Activated T-helper 2 cell treated with anti-CD3 and anti-CD28 coated beads, Interferon-gamma antibody, Interleukin-2, Interleukin-4, amounts not matched to agents 10 μg/mL and 5 μg/mL and 100 μg/mL, durations not matched to agents 14 hours and 24 hours and 36 hours (primary cell): ENCODE measurements around the gene CST11. TPM values are rescaled to one million over a fixed set of nuclear protein-coding genes. Genes with fewer than 3 reads are reported as not detected.

Source experiments
- DNase-seq: peaks from one replicate; pipeline ENCODE4 v3.0.0; 2021; ENCODE audit warnings: low spot score
- H3K27ac Mint-ChIP-seq: one replicate; pipeline ENCODE4 v1.8.0; 2021; ENCODE audit warnings: mixed read lengths
- H3K27me3 Mint-ChIP-seq: one replicate; pipeline ENCODE4 v1.8.0; 2021; ENCODE audit warnings: low read depth, mixed read lengths
- H3K36me3 Mint-ChIP-seq: one replicate; pipeline ENCODE4 v1.8.0; 2021; ENCODE audit warnings: low read depth, mixed read lengths
- H3K4me1 Mint-ChIP-seq: one replicate; pipeline ENCODE4 v1.8.0; 2021; ENCODE audit warnings: low read depth, mixed read lengths
- H3K4me3 Mint-ChIP-seq: one replicate; pipeline ENCODE4 v1.8.0; 2021; ENCODE audit warnings: low read depth, mild to moderate bottlenecking, moderate library complexity, mixed read lengths
- H3K9me3 Mint-ChIP-seq: one replicate; pipeline ENCODE4 v1.8.0; 2021; ENCODE audit warnings: mixed read lengths
- intact Hi-C: fragments of 100-400 bp; cut with micrococcal nuclease; formaldehyde crosslinking; loops from one replicate; pipeline ENCODE4 v1.15.1; 2023
- total RNA-seq: library from RNA; stranded (reverse); gene quantifications from 2 replicates; pipeline ENCODE4 v1.2.3, GENCODE V29; 2022

CST11 gene, protein sequence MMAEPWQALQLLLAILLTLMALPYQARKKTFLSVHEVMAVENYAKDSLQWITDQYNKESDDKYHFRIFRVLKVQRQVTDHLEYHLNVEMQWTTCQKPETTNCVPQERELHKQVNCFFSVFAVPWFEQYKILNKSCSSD
- total RNA-seq: not detected in 2 replicates

DNA sequence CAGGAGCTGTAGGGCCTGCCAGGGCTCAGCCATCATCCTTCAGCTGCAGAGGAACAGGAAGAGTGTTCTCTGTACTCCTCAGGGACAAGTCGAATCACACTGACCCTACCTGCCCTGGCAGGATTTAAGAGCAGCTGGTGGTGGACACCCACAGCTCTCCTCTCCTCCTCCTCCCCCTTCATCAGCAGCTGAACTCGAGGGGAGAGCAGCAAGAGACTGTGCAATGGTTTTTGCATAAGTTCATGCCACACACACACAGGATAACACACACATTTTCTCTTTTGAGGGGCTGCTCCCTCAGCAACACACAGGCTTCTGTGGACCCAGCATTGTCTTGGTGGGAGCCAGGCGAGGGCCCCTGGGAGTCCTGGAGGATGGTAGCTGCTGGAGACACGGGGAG, at the start of gene CST11:
TSS of gene CST11 (minus strand) at position 101 of the 400 bp plus-strand sequence. CDS start at position 36, 65 bp downstream.
- intact Hi-C loops: no loop called here

DNA sequence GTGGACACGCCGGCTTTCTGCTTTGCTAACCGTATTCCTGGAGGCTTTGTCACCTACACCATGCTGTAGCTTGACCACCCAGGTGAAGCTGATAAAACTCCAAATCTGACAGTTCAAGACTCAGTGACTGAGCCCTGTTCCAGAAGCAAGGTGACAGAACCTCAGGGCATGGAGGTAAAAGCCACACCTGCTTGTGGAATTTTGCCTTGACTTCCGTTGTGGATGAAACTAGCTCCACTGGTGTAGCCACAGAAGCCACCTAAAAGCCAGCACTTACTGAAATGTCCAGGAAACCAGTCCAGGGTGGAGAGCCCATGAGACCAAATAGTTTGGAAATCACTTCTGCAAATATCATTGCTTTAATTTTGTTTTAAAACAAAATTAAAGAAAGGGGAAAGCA, 49.2 kb upstream of the CST11 start:
- H3K27me3 Mint-ChIP-seq: peaks cover 4% of the 10 kb centered on the region
- DNase-seq: no peak
- intact Hi-C loops: no loop called here
- H3K4me3 Mint-ChIP-seq: no peak overlapping the region
- H3K36me3 Mint-ChIP-seq: no peaks in the 10 kb centered on the region
- H3K9me3 Mint-ChIP-seq: peaks cover 4% of the 10 kb centered on the region
- peaks cover 2% of the 10 kb centered on the region for H3K4me1 Mint-ChIP-seq
- no peak overlapping the region for H3K27ac Mint-ChIP-seq

More for the DNA sequence above, at the start of gene CST11:
- H3K4me1 Mint-ChIP-seq: peaks cover 10% of the 10 kb centered on the region
- DNase-seq: no peak
- H3K4me3 Mint-ChIP-seq: no peak within 1 kb of the TSS
- H3K36me3 Mint-ChIP-seq: no peaks in the 10 kb centered on the region
- no peaks in the 10 kb centered on the region for H3K27me3 Mint-ChIP-seq
- no peaks in the 10 kb centered on the region for H3K9me3 Mint-ChIP-seq
- no peak within 1 kb of the TSS for H3K27ac Mint-ChIP-seq

DNA sequence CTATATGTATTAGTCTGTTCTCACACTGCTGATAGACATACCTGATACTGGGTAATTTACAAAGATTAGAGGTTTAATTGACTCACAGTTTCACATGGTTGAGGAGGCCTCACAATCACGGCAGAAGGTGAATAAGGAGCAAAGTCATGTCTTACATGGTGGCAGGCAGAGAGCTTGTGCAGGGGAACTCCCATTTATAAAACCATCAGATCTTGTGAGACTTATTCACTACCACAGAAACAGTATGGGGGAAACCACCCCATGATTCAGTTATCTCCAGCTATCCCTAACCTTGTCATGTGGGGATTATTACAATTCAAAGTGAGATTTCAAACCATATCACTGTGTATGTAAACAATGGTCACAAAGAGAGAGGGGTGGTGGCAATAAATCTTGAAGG, 44.9 kb upstream of the CST11 start:
- Mint-ChIP-seq H3K9me3 (peaks cover 7% of the 10 kb centered on the region), H3K27ac (no peak overlapping the region), H3K4me3 (no peak overlapping the region), H3K36me3 (no peaks in the 10 kb centered on the region), H3K27me3 (peaks cover 4% of the 10 kb centered on the region), H3K4me1 (peaks cover 2% of the 10 kb centered on the region)
- no peak for DNase-seq
- intact Hi-C loops: no loop called here

DNA sequence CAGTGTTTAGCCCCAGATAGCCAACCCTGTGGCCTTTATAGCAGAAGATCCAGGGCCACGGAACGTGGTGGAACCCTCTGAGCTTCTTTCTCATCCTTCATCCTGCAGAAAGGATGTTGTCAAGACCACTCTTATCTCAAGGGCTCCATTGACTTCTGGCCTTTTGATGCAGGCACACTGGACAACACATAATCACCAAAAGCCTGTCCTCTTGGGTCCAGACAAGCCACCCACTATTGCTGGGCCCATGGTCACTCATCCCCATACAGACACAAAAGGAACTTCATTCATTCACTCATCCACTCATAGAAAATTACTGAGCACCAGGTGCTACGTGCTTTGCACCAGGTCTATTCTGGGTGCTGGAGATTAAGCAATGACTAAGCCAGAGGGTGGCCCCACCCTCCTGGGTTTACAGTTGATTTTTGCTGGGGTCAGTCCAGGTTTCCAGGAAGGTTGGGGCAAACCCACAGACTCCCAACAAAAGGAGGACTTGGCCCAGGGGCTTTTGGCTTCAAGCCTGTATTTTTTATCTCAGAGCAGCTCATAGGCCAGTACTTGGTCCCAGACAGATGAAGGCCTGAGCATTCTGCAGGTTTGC, 40.6 kb upstream of the CST11 start:
- peaks cover 1% of the 10 kb centered on the region for H3K27me3 Mint-ChIP-seq
- no peak overlapping the region for H3K27ac Mint-ChIP-seq
- H3K4me3 Mint-ChIP-seq: no peak overlapping the region
- H3K4me1 Mint-ChIP-seq: peaks cover 2% of the 10 kb centered on the region
- H3K9me3 Mint-ChIP-seq: peaks cover 7% of the 10 kb centered on the region
- DNase-seq: no peak
- intact Hi-C loops: no loop called here
- H3K36me3 Mint-ChIP-seq: no peaks in the 10 kb centered on the region

DNA sequence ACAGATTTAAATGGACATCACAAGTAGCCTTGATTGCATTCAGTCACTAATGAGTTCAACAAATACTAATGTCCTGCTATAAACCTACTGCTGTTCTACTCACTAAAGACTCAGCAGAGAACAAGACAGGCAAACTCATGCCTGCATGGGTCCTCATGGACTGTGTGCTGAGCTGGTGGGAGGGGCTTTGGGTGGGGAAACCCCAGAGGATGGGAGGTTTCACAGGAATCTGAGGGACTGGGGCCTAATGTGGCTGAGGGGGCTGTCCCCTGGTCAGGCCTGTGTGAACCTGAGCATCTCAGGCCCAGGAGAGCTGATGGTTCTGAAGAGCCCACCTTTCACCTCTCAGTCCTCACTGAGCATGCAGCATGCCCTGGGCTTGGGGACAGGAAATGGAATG, 39.6 kb upstream of the CST11 start:
- intact Hi-C loops: no loop called here
- no peak overlapping the region for H3K4me3 Mint-ChIP-seq
- H3K27ac Mint-ChIP-seq: no peak overlapping the region
- peaks cover 3% of the 10 kb centered on the region for H3K9me3 Mint-ChIP-seq
- H3K36me3 Mint-ChIP-seq: no peaks in the 10 kb centered on the region
- no peaks in the 10 kb centered on the region for H3K27me3 Mint-ChIP-seq
- DNase-seq: no peak
- H3K4me1 Mint-ChIP-seq: no peaks in the 10 kb centered on the region

DNA sequence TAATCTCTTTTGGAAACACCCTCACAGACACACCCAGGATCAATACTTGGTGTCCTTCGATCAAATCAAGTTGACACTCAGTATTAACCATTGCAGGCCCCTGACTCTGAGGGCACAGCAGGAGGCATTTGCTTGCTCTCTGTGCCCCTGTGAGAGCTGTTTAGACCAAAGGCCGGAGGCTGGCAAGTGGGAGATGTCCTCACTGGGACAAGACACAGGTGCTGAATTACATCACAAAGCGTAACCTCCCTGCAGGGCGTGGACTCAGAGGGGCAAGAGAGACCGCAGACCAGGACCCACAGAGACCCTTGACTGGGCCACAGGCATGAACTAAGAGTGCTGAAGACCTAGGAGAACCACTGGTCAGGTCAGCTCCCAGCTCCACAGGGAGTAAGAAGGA, 38.1 kb upstream of the CST11 start, which contains the start of gene CST8:
TSS of gene CST8 (plus strand) at position 301 of the 400 bp plus-strand sequence. CDS start 551 bp downstream, outside the sequence.
- intact Hi-C loops: no loop called here

DNA sequence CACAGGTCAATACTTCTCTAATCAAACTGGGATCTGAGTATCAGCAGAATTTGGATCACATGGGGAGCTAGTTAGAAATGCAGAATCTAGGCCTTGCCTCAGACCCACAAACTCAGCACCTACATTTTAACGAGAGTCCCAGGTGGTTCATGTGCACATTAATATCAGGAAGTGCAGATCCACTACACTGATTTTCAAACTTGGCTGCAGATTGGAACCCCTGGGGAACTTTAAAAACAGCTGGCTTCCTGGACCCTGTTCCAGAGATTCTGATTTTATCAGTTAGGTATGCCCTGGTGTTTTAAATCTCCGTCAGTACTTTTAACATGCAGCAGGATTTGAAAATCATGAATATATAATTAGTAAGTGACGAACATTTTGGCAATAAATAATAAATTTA, 36.3 kb upstream of the CST11 start:
- no peak overlapping the region for H3K4me3 Mint-ChIP-seq
- no peaks in the 10 kb centered on the region for H3K27me3 Mint-ChIP-seq
- intact Hi-C loops: no loop called here
- no peak for DNase-seq
- H3K36me3 Mint-ChIP-seq: no peaks in the 10 kb centered on the region
- H3K27ac Mint-ChIP-seq: no peak overlapping the region
- H3K4me1 Mint-ChIP-seq: no peaks in the 10 kb centered on the region
- H3K9me3 Mint-ChIP-seq: no peaks in the 10 kb centered on the region

More for the DNA sequence above, 38.1 kb upstream of the CST11 start, which contains the start of gene CST8:
- H3K27me3 Mint-ChIP-seq: no peaks in the 10 kb centered on the region
- H3K4me1 Mint-ChIP-seq: no peaks in the 10 kb centered on the region
- DNase-seq: no peak
- no peaks in the 10 kb centered on the region for H3K36me3 Mint-ChIP-seq
- no peak within 1 kb of the TSS for H3K27ac Mint-ChIP-seq
- H3K4me3 Mint-ChIP-seq: no peak within 1 kb of the TSS
- no peaks in the 10 kb centered on the region for H3K9me3 Mint-ChIP-seq

DNA sequence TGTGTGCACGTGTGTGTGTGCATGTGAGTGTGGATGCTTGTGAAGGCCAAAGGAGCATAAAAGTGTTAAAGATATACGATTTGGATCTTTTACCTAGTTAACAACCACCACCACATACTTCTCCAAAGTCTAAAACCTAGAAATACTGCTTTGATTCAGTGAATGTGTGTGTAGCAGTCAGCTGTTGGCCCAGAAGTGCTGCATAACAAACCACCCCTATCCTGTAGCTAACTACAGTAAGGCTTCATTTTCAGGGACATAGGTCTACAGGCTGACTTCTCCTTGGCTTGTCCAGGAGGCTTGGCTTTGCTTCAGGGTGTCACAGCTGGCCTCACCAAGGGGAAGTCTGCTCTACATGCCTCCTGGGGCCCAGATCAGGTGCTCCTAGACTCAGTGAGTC, 35.8 kb upstream of the CST11 start:
- Mint-ChIP-seq H3K4me3 (no peak overlapping the region), H3K36me3 (no peaks in the 10 kb centered on the region), H3K27ac (no peak overlapping the region), H3K9me3 (no peaks in the 10 kb centered on the region), H3K27me3 (no peaks in the 10 kb centered on the region), H3K4me1 (no peaks in the 10 kb centered on the region)
- intact Hi-C loops: no loop called here
- no peak for DNase-seq

DNA sequence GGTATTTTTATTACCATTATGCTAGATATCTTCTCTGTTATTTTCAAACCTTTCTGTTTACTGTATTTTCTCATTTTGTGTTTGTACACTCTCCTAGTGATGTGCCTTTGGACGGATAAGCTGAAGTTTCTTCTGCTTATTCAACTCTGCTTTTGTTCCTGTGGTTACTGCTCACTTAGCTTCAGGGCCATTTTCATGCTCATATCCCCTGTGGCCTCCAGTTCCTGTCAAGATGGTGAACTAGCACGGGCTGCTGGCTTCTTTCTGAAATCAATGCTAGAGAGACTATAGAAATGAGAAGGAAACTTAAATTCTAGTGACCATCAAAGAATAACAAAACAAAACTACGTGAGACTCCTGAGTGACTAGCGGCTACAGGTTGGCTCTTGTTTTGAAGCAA, 31.4 kb upstream of the CST11 start:
- H3K4me1 Mint-ChIP-seq: no peaks in the 10 kb centered on the region
- H3K36me3 Mint-ChIP-seq: no peaks in the 10 kb centered on the region
- DNase-seq: no peak
- no peak overlapping the region for H3K27ac Mint-ChIP-seq
- peaks cover 2% of the 10 kb centered on the region for H3K27me3 Mint-ChIP-seq
- intact Hi-C loops: no loop called here
- H3K9me3 Mint-ChIP-seq: no peaks in the 10 kb centered on the region
- H3K4me3 Mint-ChIP-seq: no peak overlapping the region

DNA sequence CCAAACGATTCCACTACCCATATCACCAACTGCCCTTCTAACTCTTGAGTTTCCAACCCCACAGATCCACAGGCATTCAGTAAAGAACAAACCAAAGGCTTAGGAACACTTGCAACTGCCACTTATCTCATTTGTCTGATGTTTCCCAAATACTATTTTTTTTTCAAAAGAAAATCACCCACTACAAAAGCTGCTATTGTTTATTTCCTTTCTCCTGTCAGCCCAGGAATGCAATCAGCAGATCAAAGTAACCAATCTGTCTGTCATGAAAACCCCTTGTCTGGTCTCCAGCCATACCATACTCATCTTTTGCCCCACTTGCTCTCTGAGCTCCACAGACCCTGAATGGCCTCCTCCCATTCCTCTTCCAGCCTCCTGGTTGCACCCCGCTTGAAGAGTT, 29.5 kb upstream of the CST11 start:
- Mint-ChIP-seq H3K4me3 (no peak overlapping the region), H3K27ac (no peak overlapping the region), H3K27me3 (peaks cover 2% of the 10 kb centered on the region), H3K36me3 (no peaks in the 10 kb centered on the region), H3K4me1 (no peaks in the 10 kb centered on the region), H3K9me3 (no peaks in the 10 kb centered on the region)
- intact Hi-C loops: no loop called here
- DNase-seq: no peak

DNA sequence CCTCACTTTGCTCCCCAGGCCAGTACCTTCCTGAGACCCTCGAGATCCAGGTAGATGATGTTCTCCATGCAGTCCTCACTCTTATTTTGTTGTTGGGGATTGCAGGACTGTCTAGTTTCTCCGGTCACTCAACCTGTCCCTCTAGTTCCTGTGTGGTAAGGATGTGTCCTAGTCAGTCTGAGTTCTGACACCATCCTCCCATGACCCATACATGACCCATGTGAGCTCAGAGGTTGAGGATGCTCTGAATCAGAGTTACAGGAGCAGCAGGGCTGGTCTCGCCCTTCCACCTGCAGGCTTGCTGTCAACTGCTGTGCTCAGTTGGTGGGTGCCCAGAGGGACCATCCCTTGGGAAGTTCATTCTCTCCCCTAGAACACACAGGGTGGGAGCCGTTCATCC, 26.4 kb upstream of the CST11 start:
- Mint-ChIP-seq H3K4me3 (no peak overlapping the region), H3K9me3 (no peaks in the 10 kb centered on the region), H3K27me3 (peaks cover 2% of the 10 kb centered on the region), H3K36me3 (no peaks in the 10 kb centered on the region), H3K27ac (no peak overlapping the region), H3K4me1 (no peaks in the 10 kb centered on the region)
- intact Hi-C loops: no loop called here
- no peak for DNase-seq

DNA sequence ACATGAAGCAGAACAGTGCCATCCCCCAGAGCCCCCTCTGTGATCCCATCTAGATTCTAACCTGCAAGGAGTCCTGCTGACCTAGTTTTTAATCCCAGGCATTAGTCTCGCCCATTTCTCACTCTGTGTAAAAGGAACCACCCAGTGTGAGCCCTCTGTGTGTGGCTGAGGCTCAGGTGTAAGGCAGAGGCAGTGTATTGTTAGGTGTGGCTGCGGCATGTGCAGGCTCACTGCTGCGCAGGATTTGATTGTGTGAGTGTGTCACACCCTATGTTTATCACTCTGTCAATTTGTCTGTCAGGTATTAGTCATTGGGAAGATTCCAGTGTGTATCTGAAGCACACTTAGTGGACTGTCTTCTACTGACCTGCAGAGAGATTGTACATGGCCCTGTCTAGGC, 24.5 kb upstream of the CST11 start:
- no peaks in the 10 kb centered on the region for H3K36me3 Mint-ChIP-seq
- no peak overlapping the region for H3K27ac Mint-ChIP-seq
- no peaks in the 10 kb centered on the region for H3K4me1 Mint-ChIP-seq
- DNase-seq: no peak
- no peak overlapping the region for H3K4me3 Mint-ChIP-seq
- H3K9me3 Mint-ChIP-seq: no peaks in the 10 kb centered on the region
- intact Hi-C loops: no loop called here
- H3K27me3 Mint-ChIP-seq: peaks cover 2% of the 10 kb centered on the region

DNA sequence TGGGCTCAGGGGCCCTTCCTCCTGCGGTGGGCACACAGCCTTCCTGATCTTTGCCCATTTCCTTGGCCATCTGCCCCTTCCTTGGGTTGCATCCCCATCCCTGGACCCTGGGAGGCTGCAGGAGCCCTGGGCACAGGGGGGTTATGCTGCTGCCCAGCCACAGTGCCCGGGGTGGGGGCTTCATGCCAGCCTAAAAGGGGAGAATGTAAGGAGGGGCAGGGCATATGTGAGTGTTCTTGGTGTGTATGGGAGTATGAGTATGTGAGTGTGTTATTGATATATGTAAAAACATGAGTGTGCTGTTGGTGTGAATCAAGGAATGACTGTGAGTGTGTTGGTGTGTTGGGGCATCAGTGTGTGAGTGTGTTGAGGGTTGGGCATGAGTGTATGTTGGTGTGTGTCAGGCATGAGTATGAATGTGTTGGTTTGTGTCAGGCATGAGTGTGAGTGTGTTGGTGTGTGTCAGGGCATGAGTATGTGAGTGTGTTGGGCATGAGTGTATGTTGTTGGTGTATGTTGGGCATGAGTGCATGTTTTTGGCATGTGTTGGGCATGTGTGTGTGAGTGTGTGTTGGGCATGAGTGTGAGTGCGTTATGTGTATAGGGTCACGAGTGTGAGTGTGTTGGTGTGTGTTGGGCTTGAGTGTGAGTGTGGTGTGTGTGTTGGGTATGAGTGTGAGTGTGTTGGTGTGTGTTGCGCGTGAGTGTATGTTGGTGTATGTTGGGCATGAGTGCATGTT, 23.5 kb upstream of the CST11 start:
- Mint-ChIP-seq H3K9me3 (no peaks in the 10 kb centered on the region), H3K4me1 (no peaks in the 10 kb centered on the region), H3K27ac (no peak overlapping the region), H3K27me3 (no peaks in the 10 kb centered on the region), H3K36me3 (no peaks in the 10 kb centered on the region), H3K4me3 (no peak overlapping the region)
- intact Hi-C loops: no loop called here
- DNase-seq: no peak
